A673 (cell line): ENCODE data around the gene XAGE2. TPM values are rescaled to one million over a fixed set of nuclear protein-coding genes. Genes with fewer than 3 reads are reported as not detected.

ENCODE experiments used
- BruUV-seq: library from RNA; stranded (reverse); fragments of 400-500 nt; replicated peaks from 2 replicates; lab custom pipeline; 2021; lab: Mats Ljungman, UMichigan
- CTCF ChIA-PET: fragments of 300-600 bp; sonication (Branson Sonifier 250); formaldehyde crosslinking; loops from one replicate; lab custom pipeline; 2022; ENCODE audit warnings: antibody characterized with exemption; lab: Charles Lee
- POLR2A ChIA-PET: fragments of 300-600 bp; sonication (Branson Sonifier 250); formaldehyde crosslinking; loops from one replicate; lab custom pipeline; 2022; ENCODE audit warnings: antibody characterized with exemption; ENCODE audit not compliant: low non-redundant PET; lab: Charles Lee
- DNase-seq: peaks from one replicate; pipeline ENCODE4 v3.0.0-alpha.2; 2015; ENCODE audit warnings: low spot score
- H3K27ac ChIP-seq: fragments of 200-600 bp; sonication (generic); 2 replicates; pipeline ENCODE4 v1.5.1; 2016; ENCODE audit warnings: mixed run types, low read depth, mild to moderate bottlenecking, mixed read lengths, antibody characterized with exemption, low read length; ENCODE audit not compliant: poor library complexity, severe bottlenecking
- H3K27me3 ChIP-seq: fragments of 200-600 bp; sonication (generic); replicated peaks from 2 replicates; pipeline ENCODE4 v1.6.1; 2017; ENCODE audit warnings: mixed run types, low read depth, mild to moderate bottlenecking, mixed read lengths, antibody characterized with exemption, low read length; ENCODE audit not compliant: insufficient read depth, poor library complexity
- H3K36me3 ChIP-seq: fragments of 200-600 bp; sonication (generic); 2 replicates; pipeline ENCODE4 v1.6.1; 2016; ENCODE audit warnings: mixed run types, mild to moderate bottlenecking, mixed read lengths, antibody characterized with exemption, low read length; ENCODE audit not compliant: insufficient read depth, poor library complexity, severe bottlenecking
- H3K4me1 ChIP-seq: fragments of 200-600 bp; sonication (generic); 2 replicates; pipeline ENCODE4 v1.6.1; 2017; ENCODE audit warnings: mixed run types, mild to moderate bottlenecking, mixed read lengths, antibody characterized with exemption, low read length; ENCODE audit not compliant: insufficient read depth, poor library complexity, severe bottlenecking
- H3K4me3 ChIP-seq: fragments of 200-600 bp; sonication (generic); 2 replicates; pipeline ENCODE4 v1.5.1; 2016; ENCODE audit warnings: low read depth, mixed run types, mild to moderate bottlenecking, mixed read lengths, low read length; ENCODE audit not compliant: poor library complexity, severe bottlenecking
- H3K9me3 ChIP-seq: fragments of 200-600 bp; sonication (generic); 2 replicates; pipeline ENCODE4 v1.6.1; 2016; ENCODE audit warnings: mixed run types, low read depth, mild to moderate bottlenecking, mixed read lengths, antibody characterized with exemption, low read length; ENCODE audit not compliant: poor library complexity, severe bottlenecking
- CTCF ChIP-seq: fragments of 300-800, 200-600 bp; sonication (generic); conservative IDR thresholded peaks from 2 replicates; pipeline ENCODE4 v1.5.1; 2017; ENCODE audit warnings: low read depth, mild to moderate bottlenecking, antibody characterized with exemption, low read length, moderate library complexity, mixed read lengths
- EZH2 ChIP-seq: fragments of 200-600 bp; sonication (generic); IDR thresholded peaks from 2 replicates; pipeline ENCODE4 v1.6.1; 2017; ENCODE audit warnings: borderline replicate concordance, low read depth, mild to moderate bottlenecking, mixed read lengths, antibody characterized with exemption, low read length; ENCODE audit not compliant: poor library complexity, severe bottlenecking
- intact Hi-C: fragments of 100-400 bp; cut with micrococcal nuclease; formaldehyde crosslinking; loops from one replicate; pipeline ENCODE4 v1.10.0; 2022; ENCODE audit not compliant: unreplicated experiment
- total RNA-seq: library from RNA; stranded (reverse); gene quantifications from 2 replicates; pipeline ENCODE4 v1.2.3, GENCODE V29; 2021

The XAGE2 gene
- total RNA-seq, 1 experiment from 2014 or later = not detected

- ChIA-PET CTCF (no interaction called here), POLR2A (no interaction called here)
- TF ChIP-seq EZH2 (no peak), CTCF (no peak)
- H3K36me3 ChIP-seq = no peaks in the 10 kb centered on the region
- BruUV-seq = no TSS peak
- no peaks in the 10 kb centered on the region for H3K27me3 ChIP-seq
- H3K9me3 ChIP-seq = no peaks in the 10 kb centered on the region
- H3K4me1 ChIP-seq = no peaks in the 10 kb centered on the region
- no peak overlapping the region for H3K27ac ChIP-seq
- no peak overlapping the region for H3K4me3 ChIP-seq
- intact Hi-C loops = no loop called here
- no peak for DNase-seq
Observed at GRCh38 chrX:52415304-52415703, 46.5 kb downstream of the XAGE2 start.

- H3K27me3 ChIP-seq = no peaks in the 10 kb centered on the region
- no peaks in the 10 kb centered on the region for H3K4me1 ChIP-seq
- POLR2A ChIA-PET = no interaction called here
- intact Hi-C loops = no loop called here
- no peak overlapping the region for H3K27ac ChIP-seq
- BruUV-seq = no TSS peak
- no peaks in the 10 kb centered on the region for H3K36me3 ChIP-seq
- CTCF ChIA-PET = no interaction called here
- TF ChIP-seq CTCF = no peak
- TF ChIP-seq EZH2 = no peak
- H3K4me3 ChIP-seq = no peak overlapping the region
- no peak for DNase-seq
- no peaks in the 10 kb centered on the region for H3K9me3 ChIP-seq
Observed at GRCh38 chrX:52416816-52417215, 48.0 kb downstream of the XAGE2 start.

- CTCF ChIA-PET = no interaction called here
- no peak overlapping the region for H3K27ac ChIP-seq
- H3K4me1 ChIP-seq = no peaks in the 10 kb centered on the region
- DNase-seq = no peak
- H3K9me3 ChIP-seq = no peaks in the 10 kb centered on the region
- BruUV-seq = no TSS peak
- no peak overlapping the region for H3K4me3 ChIP-seq
- TF ChIP-seq CTCF (no peak), EZH2 (no peak)
- POLR2A ChIA-PET = no interaction called here
- H3K27me3 ChIP-seq = no peaks in the 10 kb centered on the region
- H3K36me3 ChIP-seq = no peaks in the 10 kb centered on the region
- intact Hi-C loops = no loop called here
Observed at GRCh38 chrX:52420824-52421443, 52.1 kb downstream of the XAGE2 start.
